K562 (cell line): ENCODE measurements around the gene PRKAR2B. TPM values are rescaled to one million over a fixed set of nuclear protein-coding genes. Genes with fewer than 3 reads are reported as not detected.

Source experiments
- ARID1B ChIP-seq: fragments of 450-650 bp; IDR thresholded peaks from 2 replicates; pipeline ENCODE4 v1.6.1; 2016; ENCODE audit warnings: antibody characterized with exemption, mild to moderate bottlenecking, inconsistent platforms
- CHD1 ChIP-seq: fragments of 200-600 bp; sonication (generic); IDR thresholded peaks from one replicate; pipeline ENCODE4 v1.6.1; 2012; ENCODE audit warnings: mild to moderate bottlenecking, moderate library complexity, low read length, inconsistent platforms
- CXXC5 ChIP-seq: fragments of 250-450 bp; sonication (Bioruptor Pico); IDR thresholded peaks from 2 replicates; pipeline ENCODE4 v1.8.0; 2022; ENCODE audit warnings: inconsistent platforms, mild to moderate bottlenecking, moderate library complexity
- DPF2 ChIP-seq: fragments of 450-650 bp; IDR thresholded peaks from 2 replicates; pipeline ENCODE4 v1.6.1; 2016
- ETS2 ChIP-seq: IDR thresholded peaks from 2 replicates; pipeline ENCODE4 v1.6.1; 2016; ENCODE audit warnings: borderline replicate concordance, missing genetic modification characterization, mild to moderate bottlenecking, moderate library complexity, missing compliant biosample characterization; ENCODE audit not compliant: poor library complexity, severe bottlenecking
- GATAD2A ChIP-seq: fragments of 450-650 bp; IDR thresholded peaks from 2 replicates; pipeline ENCODE4 v1.6.1; 2017
- KLF10 ChIP-seq: fragments of 250-450 bp; sonication (Bioruptor Pico); IDR thresholded peaks from 2 replicates; pipeline ENCODE4 v1.6.1; 2021; ENCODE audit warnings: matching md5 sums
- POLR2H ChIP-seq: IDR thresholded peaks from 2 replicates; pipeline ENCODE4 v1.6.1; 2016; ENCODE audit warnings: missing genetic modification characterization, low read depth, mild to moderate bottlenecking, control low read depth, missing compliant biosample characterization, moderate library complexity
- PTRF ChIP-seq: fragments of 450-650 bp; IDR thresholded peaks from 2 replicates; pipeline ENCODE4 v1.6.1; 2016; ENCODE audit warnings: mild to moderate bottlenecking, missing genetic modification characterization, missing compliant biosample characterization
- RFX7 ChIP-seq: fragments of 250-450 bp; sonication (Bioruptor Pico); IDR thresholded peaks from 2 replicates; pipeline ENCODE4 v1.5.1; 2021; ENCODE audit warnings: mild to moderate bottlenecking
- SMARCE1 ChIP-seq: fragments of 450-650 bp; IDR thresholded peaks from 2 replicates; pipeline ENCODE4 v1.7.1; 2016; ENCODE audit warnings: mild to moderate bottlenecking
- SUPT5H ChIP-seq: fragments of 450-650 bp; IDR thresholded peaks from 2 replicates; pipeline ENCODE4 v1.6.1; 2016
- TCF7L2 ChIP-seq: fragments of 150-350 bp; IDR thresholded peaks from 2 replicates; pipeline ENCODE4 v1.6.1; 2016; ENCODE audit warnings: low read depth, mild to moderate bottlenecking, low read length, moderate library complexity
- TEAD4 ChIP-seq, 2 experiments: sonication (generic) in 1 of 2; formaldehyde crosslinking in 1 of 2; IDR thresholded peaks; 2 replicates each; pipeline versions ENCODE4 v1.6.1 to v1.8.0; 2012 to 2022; ENCODE audit warnings: borderline replicate concordance in 1 of 2, inconsistent platforms in 1 of 2, low read length in 1 of 2, mild to moderate bottlenecking in 1 of 2, missing genetic modification reagents in 1 of 2
- ZNF124 ChIP-seq: sonication (generic); formaldehyde crosslinking; IDR thresholded peaks from 2 replicates; pipeline ENCODE4 v1.8.1; 2022; ENCODE audit warnings: missing genetic modification reagents
- ZNF561 ChIP-seq: fragments of 450-650 bp; formaldehyde crosslinking; conservative IDR thresholded peaks from 2 replicates; pipeline ENCODE4 v1.4.0; 2020; ENCODE audit warnings: mild to moderate bottlenecking, moderate library complexity
- polyA plus RNA-seq, 8 experiments: library from polyadenylated mRNA; depleted of rRNA in 4 of 8; stranded (reverse) in 5 of 8; unstranded in 3 of 8; fragments of >200 nt; fragmentation: Nextera tagmentation in 2 of 8; fragmentation: Illumina TruSeq in 1 of 8; extraction: Ambion mirVana in 2 of 8; extraction: Trizol in 1 of 8; gene quantifications; 2 replicates each; pipeline versions ENCODE4 v1.2.1 to v1.2.3, GENCODE V29; 2011 to 2014; ENCODE audit warnings: inconsistent platforms in 1 of 8, missing spikeins in 1 of 8
- total RNA-seq, 7 experiments: library from RNA; depleted of rRNA in 6 of 7; stranded (reverse); fragments of >200 nt in 6 of 7; fragmentation: Illumina TruSeq in 2 of 7; extraction: Trizol in 2 of 7; gene quantifications; 2 replicates each; pipeline versions ENCODE4 v1.2.1 to v1.2.3, GENCODE V29; 2011 to 2021; ENCODE audit warnings: low replicate concordance in 1 of 7
- TF ChIP-seq, protein P1 (sequence below), 2 experiments: fragments of 450-650 bp; conservative IDR thresholded peaks; 2 replicates each; pipeline ENCODE4 v1.6.1; 2017; ENCODE audit warnings: mild to moderate bottlenecking in 2 of 2, moderate library complexity in 2 of 2
- TF ChIP-seq, protein P2 (sequence below): fragments of 450-650 bp; conservative IDR thresholded peaks from 2 replicates; pipeline ENCODE4 v1.6.1; 2016; ENCODE audit warnings: missing genetic modification characterization, low read depth, mild to moderate bottlenecking, missing compliant biosample characterization, moderate library complexity
- TF ChIP-seq, protein P3 (sequence below): sonication (generic); formaldehyde crosslinking; IDR thresholded peaks from 2 replicates; pipeline ENCODE4 v1.8.0; 2022; ENCODE audit warnings: missing genetic modification reagents, mild to moderate bottlenecking, borderline replicate concordance

The PRKAR2B gene
- total and polyA plus RNA-seq, 9 of the 15 experiments (the other 6 are each of a cell fraction or from before 2014, with no cell fraction given): 59.0 to 173 (median 129) TPM

DNA sequence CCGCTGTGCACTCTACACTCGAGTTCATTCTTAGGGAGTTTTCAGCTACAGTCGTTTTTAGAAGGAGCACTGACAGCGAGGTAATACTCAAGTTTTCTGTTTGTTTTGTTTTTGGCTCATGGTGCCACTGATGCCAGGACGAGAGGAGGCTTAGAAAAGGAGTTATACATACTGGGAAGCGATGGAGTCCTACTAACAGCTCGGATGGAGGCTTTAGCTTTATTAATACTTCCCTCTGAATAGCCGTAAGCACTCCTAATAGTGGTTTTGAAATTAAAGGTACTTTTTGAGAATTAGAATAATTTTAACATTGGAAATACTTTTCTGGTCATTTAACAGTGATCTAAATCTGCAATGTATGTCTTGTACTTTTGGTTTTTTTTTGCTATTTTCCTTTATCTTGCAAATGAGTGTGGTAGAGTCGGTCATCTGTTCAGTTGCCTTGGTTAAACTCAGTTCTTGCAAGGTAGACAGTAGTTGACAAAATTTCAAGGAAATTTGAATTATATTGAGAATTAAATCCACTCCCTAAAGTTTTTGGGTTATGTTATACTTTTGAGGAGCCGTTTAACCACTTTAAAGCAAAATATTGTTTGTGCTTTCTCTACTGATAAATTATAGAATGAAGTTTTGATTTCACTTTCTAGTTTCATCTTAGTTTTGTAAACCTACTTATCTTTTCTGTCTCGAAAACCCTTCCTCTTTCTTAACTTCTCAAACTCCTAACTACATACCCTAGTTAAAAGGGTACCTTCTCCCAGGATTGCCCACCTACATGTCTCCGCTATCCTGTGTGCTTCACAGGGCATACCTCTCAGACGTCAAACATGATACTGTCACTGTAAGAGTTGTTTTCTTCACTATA is 125.8 kb downstream of the PRKAR2B start (continued):
- no peak for TF ChIP-seq CXXC5 (CRISPR knock-in tag)
- 0 out of 2 replicates have a peak, but pooled peaks have one; percentile 12 for TF ChIP-seq DPF2
- TF ChIP-seq, protein P1, sequence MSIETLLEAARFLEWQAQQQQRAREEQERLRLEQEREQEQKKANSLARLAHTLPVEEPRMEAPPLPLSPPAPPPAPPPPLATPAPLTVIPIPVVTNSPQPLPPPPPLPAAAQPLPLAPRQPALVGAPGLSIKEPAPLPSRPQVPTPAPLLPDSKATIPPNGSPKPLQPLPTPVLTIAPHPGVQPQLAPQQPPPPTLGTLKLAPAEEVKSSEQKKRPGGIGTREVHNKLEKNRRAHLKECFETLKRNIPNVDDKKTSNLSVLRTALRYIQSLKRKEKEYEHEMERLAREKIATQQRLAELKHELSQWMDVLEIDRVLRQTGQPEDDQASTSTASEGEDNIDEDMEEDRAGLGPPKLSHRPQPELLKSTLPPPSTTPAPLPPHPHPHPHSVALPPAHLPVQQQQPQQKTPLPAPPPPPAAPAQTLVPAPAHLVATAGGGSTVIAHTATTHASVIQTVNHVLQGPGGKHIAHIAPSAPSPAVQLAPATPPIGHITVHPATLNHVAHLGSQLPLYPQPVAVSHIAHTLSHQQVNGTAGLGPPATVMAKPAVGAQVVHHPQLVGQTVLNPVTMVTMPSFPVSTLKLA (conservative IDR thresholded peaks at IDR 0.05): peak; percentile 44 to 56; a peak in 1 of 4 replicates
- TF ChIP-seq ZNF561: no peak
- TF ChIP-seq, protein P2, sequence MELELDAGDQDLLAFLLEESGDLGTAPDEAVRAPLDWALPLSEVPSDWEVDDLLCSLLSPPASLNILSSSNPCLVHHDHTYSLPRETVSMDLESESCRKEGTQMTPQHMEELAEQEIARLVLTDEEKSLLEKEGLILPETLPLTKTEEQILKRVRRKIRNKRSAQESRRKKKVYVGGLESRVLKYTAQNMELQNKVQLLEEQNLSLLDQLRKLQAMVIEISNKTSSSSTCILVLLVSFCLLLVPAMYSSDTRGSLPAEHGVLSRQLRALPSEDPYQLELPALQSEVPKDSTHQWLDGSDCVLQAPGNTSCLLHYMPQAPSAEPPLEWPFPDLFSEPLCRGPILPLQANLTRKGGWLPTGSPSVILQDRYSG (tag): 0 out of 2 replicates have a peak, but pooled peaks have one; percentile 20
- 0 out of 2 replicates have a peak, but pooled peaks have one; percentile 37 for TF ChIP-seq TEAD4 (IDR thresholded peaks at IDR 0.05; ENCODE audit: low read length)
- no peak for TF ChIP-seq TEAD4 (CRISPR knock-in tag; IDR thresholded peaks at IDR 0.05; ENCODE audit: borderline replicate concordance)
- no peak for TF ChIP-seq ETS2 (tag)
- no peak for TF ChIP-seq TCF7L2
- TF ChIP-seq SMARCE1: 0 out of 2 replicates have a peak, but pooled peaks have one; percentile 8
- TF ChIP-seq SUPT5H: no peak
- TF ChIP-seq PTRF: no peak
- peak; percentile 45; the same call in 1 of the 2 replicates for TF ChIP-seq POLR2H
- TF ChIP-seq ZNF124: no peak
- no peak for TF ChIP-seq CHD1
- 0 out of 2 replicates have a peak, but pooled peaks have one; percentile 12 for TF ChIP-seq GATAD2A
- 0 out of 2 replicates have a peak, but pooled peaks have one; percentile 3 for TF ChIP-seq ARID1B
- TF ChIP-seq KLF10: no peak
- 0 out of 2 replicates have a peak, but pooled peaks have one; percentile 75 for TF ChIP-seq RFX7 (CRISPR knock-in tag)
- TF ChIP-seq, protein P3, sequence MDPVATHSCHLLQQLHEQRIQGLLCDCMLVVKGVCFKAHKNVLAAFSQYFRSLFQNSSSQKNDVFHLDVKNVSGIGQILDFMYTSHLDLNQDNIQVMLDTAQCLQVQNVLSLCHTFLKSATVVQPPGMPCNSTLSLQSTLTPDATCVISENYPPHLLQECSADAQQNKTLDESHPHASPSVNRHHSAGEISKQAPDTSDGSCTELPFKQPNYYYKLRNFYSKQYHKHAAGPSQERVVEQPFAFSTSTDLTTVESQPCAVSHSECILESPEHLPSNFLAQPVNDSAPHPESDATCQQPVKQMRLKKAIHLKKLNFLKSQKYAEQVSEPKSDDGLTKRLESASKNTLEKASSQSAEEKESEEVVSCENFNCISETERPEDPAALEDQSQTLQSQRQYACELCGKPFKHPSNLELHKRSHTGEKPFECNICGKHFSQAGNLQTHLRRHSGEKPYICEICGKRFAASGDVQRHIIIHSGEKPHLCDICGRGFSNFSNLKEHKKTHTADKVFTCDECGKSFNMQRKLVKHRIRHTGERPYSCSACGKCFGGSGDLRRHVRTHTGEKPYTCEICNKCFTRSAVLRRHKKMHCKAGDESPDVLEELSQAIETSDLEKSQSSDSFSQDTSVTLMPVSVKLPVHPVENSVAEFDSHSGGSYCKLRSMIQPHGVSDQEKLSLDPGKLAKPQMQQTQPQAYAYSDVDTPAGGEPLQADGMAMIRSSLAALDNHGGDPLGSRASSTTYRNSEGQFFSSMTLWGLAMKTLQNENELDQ: no peak
